GM18511 (cell line): ENCODE data around the gene SNUPN.
A peak's percentile ranks its signal among the peaks of the same experiment; 100 is the strongest.
"Not testable (repeated sequence)": the region's sequence is repeated elsewhere in the genome, so short reads cannot be mapped to it uniquely, and the experiment has no call there.

Source experiments
- ATAC-seq: cut with Tn5 transposase; IDR thresholded peaks from one replicate; pipeline ENCODE4 v1.9.1; 2021; ENCODE audit warnings: mild to moderate bottlenecking, moderate library complexity; ENCODE audit not compliant: unreplicated experiment

Gene SNUPN

GRCh38 chr15:75584121-75584520, 41.4 kb downstream of the SNUPN start:
- no peak for ATAC-seq

GRCh38 chr15:75583701-75584100, 41.8 kb downstream of the SNUPN start:
- no peak for ATAC-seq

DNA sequence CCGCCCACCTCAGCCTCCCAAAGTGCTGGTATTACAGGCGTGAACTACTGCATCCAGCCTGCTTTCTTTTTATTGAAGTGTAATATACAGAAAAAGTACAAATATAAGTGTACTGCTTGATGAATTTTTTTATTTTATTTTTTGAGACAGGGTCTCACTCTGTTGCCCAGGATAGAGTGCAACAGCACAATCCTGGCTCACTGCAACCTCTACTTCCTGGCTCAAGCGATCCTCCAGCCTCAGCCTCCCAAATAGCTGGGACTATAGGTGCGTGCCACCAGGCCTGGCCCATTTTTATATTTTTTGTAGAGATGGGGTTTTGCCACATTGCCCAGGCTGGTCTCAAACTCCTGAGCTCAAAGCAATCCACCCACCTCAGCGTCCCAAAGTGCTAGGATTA, 42.6 kb downstream of the SNUPN start:
- not testable (repeated sequence) for ATAC-seq

DNA sequence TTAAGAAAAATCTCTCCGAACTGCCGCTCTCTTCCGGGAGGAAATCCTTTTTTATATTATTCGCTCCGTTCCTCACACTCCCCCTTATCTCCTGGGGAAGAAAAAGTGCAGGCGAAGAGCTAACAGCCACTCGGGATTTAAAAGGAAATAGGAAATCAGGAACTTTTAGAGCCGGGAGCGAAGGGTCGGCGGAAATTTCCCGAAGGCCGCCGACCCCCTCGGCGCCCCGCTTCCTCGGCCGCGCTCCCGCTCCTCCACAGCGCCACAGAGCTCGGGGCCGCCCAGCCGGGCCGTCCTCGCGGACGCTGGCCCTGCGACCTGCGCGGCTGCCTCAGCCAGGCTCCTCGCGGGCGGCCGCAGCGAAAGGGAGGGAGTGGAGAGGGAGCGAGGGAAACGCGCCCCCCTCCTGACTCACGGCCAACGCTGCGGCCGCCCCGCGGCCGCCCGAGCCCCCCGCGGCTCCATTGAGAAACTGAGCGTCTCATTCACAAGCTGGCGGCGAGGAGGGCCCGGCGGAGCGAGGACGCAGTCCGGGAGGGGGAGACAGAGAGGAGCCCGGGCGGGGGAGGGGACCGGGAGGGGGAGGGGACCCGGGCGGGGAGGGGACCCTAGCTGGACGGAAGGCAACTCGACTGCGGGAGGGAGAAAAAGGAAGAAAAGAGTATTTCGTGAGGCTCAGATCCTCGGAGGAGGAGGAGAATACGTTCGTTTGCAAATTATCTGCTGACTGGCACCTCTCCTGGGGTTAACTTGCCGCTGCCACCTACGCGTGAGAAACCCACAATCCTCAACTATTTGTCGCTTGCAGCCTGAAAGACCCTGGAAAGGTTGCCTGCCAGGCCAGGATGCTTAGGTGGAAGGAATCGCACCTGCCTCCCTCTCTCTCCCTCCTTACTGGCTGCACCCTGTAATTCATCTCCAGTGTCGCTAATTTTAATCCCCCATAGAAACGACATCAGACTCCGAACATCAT, 46.3 kb downstream of the SNUPN start, which contains the start of gene PTPN9:
Gene PTPN9 (minus strand): TSS at position 368 of the 973 bp plus-strand sequence. CDS start 539 bp downstream, outside the sequence.
- ATAC-seq: peak; percentile 68

DNA sequence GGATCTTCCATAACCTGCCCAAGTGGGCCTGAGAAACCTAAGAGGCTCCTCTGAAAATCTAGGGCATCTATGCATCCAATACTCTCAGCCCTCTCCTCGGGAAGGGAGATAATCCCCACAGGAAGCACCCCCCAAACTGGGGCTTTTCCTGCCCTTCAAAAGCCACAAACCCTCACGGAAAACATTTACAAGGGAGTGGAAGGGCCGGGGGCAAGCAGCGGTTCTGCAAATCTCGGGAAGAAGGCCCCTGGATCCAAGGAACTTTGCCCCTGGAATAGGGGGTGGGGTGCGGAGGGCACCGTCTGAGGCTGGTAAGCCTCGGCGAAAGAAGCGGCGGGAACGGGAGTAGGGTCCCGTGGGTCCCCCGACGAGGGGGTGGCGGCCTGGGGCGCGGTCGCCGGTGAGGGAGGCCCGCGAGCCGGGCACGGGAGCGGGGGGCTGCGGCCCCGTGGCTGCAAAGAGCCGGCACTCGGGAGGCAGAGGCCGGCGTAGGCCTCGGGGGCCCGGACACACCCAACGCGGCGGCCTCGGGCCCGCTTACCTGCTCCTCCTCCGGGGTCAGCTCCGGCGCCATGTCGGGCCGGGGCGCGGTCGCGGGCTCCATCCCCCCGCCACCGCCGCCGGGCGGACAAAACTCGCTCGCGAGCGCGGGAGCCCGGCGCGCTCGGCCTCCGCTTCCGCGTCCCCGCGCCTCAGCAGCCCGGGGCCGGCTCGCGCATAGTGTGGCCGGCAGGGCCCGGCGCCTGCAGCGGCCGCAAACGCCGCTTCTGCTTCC, 47.2 kb downstream of the SNUPN start:
- no peak for ATAC-seq

DNA sequence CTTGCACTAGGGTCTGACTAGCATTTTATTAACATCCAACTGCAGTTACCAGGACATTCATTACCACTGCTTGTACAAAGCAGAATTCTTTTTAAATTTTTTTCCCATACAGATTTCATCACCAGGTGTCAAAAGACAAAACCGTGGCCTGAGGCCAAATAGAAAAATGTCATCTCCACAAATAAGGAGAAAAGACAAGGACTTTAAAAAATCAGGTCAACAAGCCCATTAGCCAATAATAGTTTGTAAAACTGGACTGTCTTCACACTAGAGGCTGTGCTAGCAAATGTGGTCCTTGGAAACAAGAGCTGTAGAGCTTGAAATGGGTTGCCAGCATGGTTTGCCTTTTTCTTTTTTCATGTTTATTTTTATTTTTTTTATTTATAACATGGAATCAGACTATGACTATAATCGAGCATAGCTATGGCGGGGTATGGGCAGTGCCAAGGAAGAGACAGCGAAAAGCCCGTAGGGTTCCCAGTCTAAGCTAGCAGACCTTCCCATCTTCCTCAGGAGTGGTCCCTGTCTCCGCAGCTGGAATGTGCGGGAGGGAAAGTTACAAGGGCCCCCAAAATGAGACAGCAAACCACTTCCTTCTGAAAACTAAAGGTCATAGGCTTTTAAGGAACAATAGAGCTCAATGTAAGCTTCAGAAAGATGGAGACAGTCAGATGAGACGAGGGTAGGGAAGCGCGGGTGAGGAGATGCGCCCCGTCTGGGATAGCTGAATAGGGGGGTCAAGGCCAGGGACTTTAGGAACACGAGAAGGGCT, 47.9 kb downstream of the SNUPN start:
- no peak for ATAC-seq

- no peak for ATAC-seq
These were observed 51.7 kb downstream of the SNUPN start for GRCh38 chr15:75573648-75574384.

GRCh38 chr15:75570126-75570845, 55.2 kb downstream of the SNUPN start:
- ATAC-seq: no peak

GRCh38 chr15:75565062-75565970, 60.2 kb downstream of the SNUPN start:
- ATAC-seq: no peak

- ATAC-seq: no peak
These were observed 63.6 kb downstream of the SNUPN start for GRCh38 chr15:75561888-75562287.

DNA sequence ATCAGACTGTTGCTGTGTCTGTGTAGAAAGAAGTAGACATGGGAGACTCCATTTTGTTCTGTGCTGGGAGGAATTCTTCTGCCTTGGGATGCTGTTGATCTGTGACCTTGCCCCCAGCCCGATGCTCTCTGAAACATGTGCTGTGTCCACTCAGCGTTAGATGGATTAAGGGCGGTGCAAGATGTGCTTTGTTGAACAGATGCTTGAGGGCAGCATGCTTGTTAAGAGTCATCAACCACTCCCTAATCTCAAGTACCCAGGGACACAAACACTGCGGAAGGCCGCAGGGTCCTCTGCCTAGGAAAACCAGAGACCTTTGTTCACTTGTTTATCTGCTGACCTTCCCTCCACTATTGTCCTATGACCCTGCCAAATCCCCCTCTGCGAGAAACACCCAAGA, 66.2 kb downstream of the SNUPN start:
- ATAC-seq: not testable (repeated sequence)

DNA sequence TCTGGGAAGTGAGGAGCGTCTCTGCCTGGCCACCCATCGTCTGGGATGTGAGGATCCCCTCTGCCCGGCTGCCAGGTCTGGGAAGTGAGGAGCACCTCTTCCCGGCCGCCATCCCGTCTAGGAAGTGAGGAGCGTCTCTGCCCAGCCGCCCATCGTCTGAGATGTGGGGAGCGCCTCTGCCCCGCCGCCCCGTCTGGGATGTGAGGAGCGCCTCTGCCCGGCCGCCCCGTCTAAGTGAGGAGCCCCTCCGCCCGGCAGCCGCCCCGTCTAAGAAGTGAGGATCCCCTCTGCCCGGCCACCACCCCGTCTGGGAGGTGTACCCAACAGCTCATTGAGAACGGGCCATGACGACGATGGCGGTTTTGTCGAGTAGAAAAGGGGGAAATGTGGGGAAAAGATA, 66.6 kb downstream of the SNUPN start:
- ATAC-seq: not testable (repeated sequence)

- no peak for ATAC-seq
These were observed 70.8 kb downstream of the SNUPN start for GRCh38 chr15:75554717-75555116.

- ATAC-seq: no peak
These were observed 71.9 kb downstream of the SNUPN start for GRCh38 chr15:75553659-75554058.

DNA sequence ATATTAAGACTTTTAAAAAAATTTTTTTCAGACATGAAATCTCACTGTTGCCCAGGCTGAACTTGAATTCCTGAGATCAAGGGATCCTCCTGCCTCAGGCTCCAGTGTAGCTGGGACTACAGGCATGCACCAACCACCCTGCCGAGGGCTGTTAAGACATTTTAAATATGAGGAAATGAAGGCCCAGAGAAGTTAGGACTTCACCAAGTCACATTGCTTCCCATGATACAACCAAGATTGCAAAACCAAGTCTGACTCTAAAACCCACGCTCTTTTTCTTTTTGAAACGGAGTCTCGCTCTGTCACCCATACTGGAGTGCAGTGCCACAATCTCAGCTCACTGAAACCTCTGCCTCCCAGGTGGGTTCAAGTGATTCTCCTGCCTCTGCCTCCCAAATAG, 74.4 kb downstream of the SNUPN start:
- ATAC-seq: no peak
